K562 (cell line): ENCODE results near the gene OXLD1. TPM values are rescaled to one million over a fixed set of nuclear protein-coding genes. Genes with fewer than 3 reads are reported as not detected.
A peak's percentile ranks its signal among the peaks of the same experiment; 100 is the strongest.

Experiments used
- ATAC-seq: fragments of 200-7000 bp; cut with Tn5 transposase; 3 replicates; pipeline ENCODE4 v1.9.1; 2020; ENCODE audit warnings: moderate library complexity
- BruUV-seq: library from RNA; stranded (reverse); fragments of 400-500 nt; replicated peaks from 2 replicates; lab custom pipeline; 2021; lab: Mats Ljungman, UMichigan
- CTCF ChIA-PET: fragments of 300-600 bp; formaldehyde crosslinking; extraction: SDS; loops from one replicate; lab custom pipeline; 2021; ENCODE audit warnings: low intra/inter-chr PET ratio; lab: Yijun Ruan, JAX
- POLR2A ChIA-PET: fragments of 300-600, 350-650 bp; sonication (Branson Sonifier 250); formaldehyde crosslinking; extraction: SDS; loops from one replicate; lab custom pipeline; 2021; ENCODE audit warnings: antibody characterized with exemption, inconsistent platforms; lab: Yijun Ruan, JAX
- DNase-seq, 4 experiments: peaks; one replicate each; pipeline versions ENCODE4 v3.0.0 to v3.0.0-alpha.2; 2011 to 2018; ENCODE audit warnings: low spot score in 3 of 4, mixed read lengths in 3 of 4; ENCODE audit errors: extremely low read depth in 1 of 4
- FAIRE-seq: peaks from 2 replicates; lab custom pipeline; 2011; peaks lifted over from hg19 to GRCh38; lab: Jason Lieb, UNC
- H2AFZ ChIP-seq: 2 replicates; pipeline ENCODE4 v1.6.0; 2011; ENCODE audit warnings: low read depth, low read length, control low read depth, inconsistent platforms
- H3K27ac ChIP-seq: fragments of 200-600 bp; 3 replicates; pipeline ENCODE4 v1.8.0; 2011; ENCODE audit warnings: low read depth, mild to moderate bottlenecking, control low read depth, inconsistent platforms, low read length, moderate library complexity, mixed read lengths; ENCODE audit errors: extremely low read depth
- H3K27me3 ChIP-seq, 2 experiments: fragments of 300-600 bp in 1 of 2; 2 replicates in 1 of 2; 3 replicates in 1 of 2; pipeline versions ENCODE4 v1.6.0 to v1.8.0; 2011; ENCODE audit warnings: inconsistent platforms in 2 of 2, low read length in 2 of 2, mild to moderate bottlenecking in 1 of 2, mixed read lengths in 1 of 2, moderate library complexity in 1 of 2; ENCODE audit not compliant: control insufficient read depth in 2 of 2, insufficient read depth in 2 of 2
- H3K36me3 ChIP-seq: fragments of 300-600 bp; 3 replicates; pipeline ENCODE4 v1.8.0; 2011; ENCODE audit warnings: mild to moderate bottlenecking, low read length, inconsistent platforms; ENCODE audit not compliant: control insufficient read depth, insufficient read depth
- H3K4me1 ChIP-seq, 2 experiments: fragments of 200-600 bp in 1 of 2; replicated peaks in 1 of 2; 2 replicates in 1 of 2; 3 replicates in 1 of 2; pipeline versions ENCODE4 v1.5.1 to v1.8.0; 2011; ENCODE audit warnings: inconsistent platforms in 2 of 2, low read length in 2 of 2, mild to moderate bottlenecking in 1 of 2, mixed read lengths in 1 of 2, moderate library complexity in 1 of 2; ENCODE audit not compliant: control insufficient read depth in 2 of 2, insufficient read depth in 2 of 2
- H3K4me2 ChIP-seq: 2 replicates; pipeline ENCODE4 v1.6.1; 2011; ENCODE audit warnings: low read length, control low read depth, inconsistent platforms, mixed read lengths; ENCODE audit not compliant: insufficient read depth
- H3K4me3 ChIP-seq: fragments of 200-600 bp; sonication (generic), shearing (Covaris generic); 2 replicates; pipeline ENCODE4 v1.5.1; 2016; ENCODE audit warnings: control low read depth, inconsistent platforms
- H3K79me2 ChIP-seq: fragments of 200-600 bp; 3 replicates; pipeline ENCODE4 v1.8.0; 2011; ENCODE audit warnings: low read length, inconsistent platforms; ENCODE audit not compliant: control insufficient read depth, insufficient read depth
- H3K9ac ChIP-seq, 2 experiments: 2 replicates each; pipeline versions ENCODE4 v1.6.0 to v1.6.1; 2011; ENCODE audit warnings: low read depth in 2 of 2, low read length in 2 of 2, control low read depth in 1 of 2, inconsistent platforms in 1 of 2, mild to moderate bottlenecking in 1 of 2, mixed read lengths in 1 of 2; ENCODE audit not compliant: insufficient read depth in 1 of 2
- H3K9me1 ChIP-seq: one replicate; pipeline ENCODE4 v1.6.0; 2011; ENCODE audit warnings: inconsistent platforms, mild to moderate bottlenecking, low read length, moderate library complexity; ENCODE audit not compliant: control insufficient read depth, insufficient read depth
- H3K9me3 ChIP-seq: replicated peaks from 2 replicates; pipeline ENCODE4 v1.5.1; 2011; ENCODE audit warnings: low read depth, low read length, inconsistent platforms; ENCODE audit not compliant: control insufficient read depth, insufficient read depth
- H4K20me1 ChIP-seq: replicated peaks from 2 replicates; pipeline ENCODE4 v1.6.1; 2011; ENCODE audit warnings: low read length, inconsistent platforms, mixed read lengths; ENCODE audit not compliant: control insufficient read depth, insufficient read depth
- PBX2 ChIP-seq, 2 experiments: IDR thresholded peaks in 1 of 2; conservative IDR thresholded peaks in 1 of 2; 2 replicates each; pipeline ENCODE4 v1.6.1; 2016; ENCODE audit warnings: low read depth in 2 of 2, mild to moderate bottlenecking in 1 of 2, missing compliant biosample characterization in 1 of 2, missing genetic modification characterization in 1 of 2, moderate library complexity in 1 of 2
- SPI1 ChIP-seq: IDR thresholded peaks from 2 replicates; pipeline ENCODE4 v1.6.1; 2011; ENCODE audit warnings: low read depth, low read length, control low read depth, borderline replicate concordance
- ZNF384 ChIP-seq: IDR thresholded peaks from 2 replicates; pipeline ENCODE4 v1.6.1; 2012; ENCODE audit warnings: low read depth, low read length, improper control_type of control experiment
- WGBS: fragments of 100-300 bp; shearing (Covaris generic); methylation state at CpG from one replicate; pipeline ENCODE4 v1.1.6; 2016; ENCODE audit warnings: low coverage, mixed read lengths; ENCODE audit not compliant: insufficient coverage; ENCODE audit errors: missing lambda C conversion rate; 5-methylcytosine and 5-hydroxymethylcytosine counted together
- in situ Hi-C: fragments of 300-500 bp; cut with MboI; formaldehyde crosslinking; loops from 4 replicates; pipeline ENCODE4 v1.15.0; 2018; ENCODE audit warnings: inconsistent platforms, mixed read lengths
- intact Hi-C: fragments of 100-400 bp; cut with micrococcal nuclease; formaldehyde crosslinking; loops from 2 replicates; pipeline ENCODE4 v1.14.2; 2022
- polyA plus RNA-seq, 8 experiments: library from polyadenylated mRNA; depleted of rRNA in 4 of 8; stranded (reverse) in 5 of 8; unstranded in 3 of 8; fragments of >200 nt; fragmentation: Nextera tagmentation in 2 of 8; fragmentation: Illumina TruSeq in 1 of 8; extraction: Ambion mirVana in 2 of 8; extraction: Trizol in 1 of 8; gene quantifications; 2 replicates each; pipeline versions ENCODE4 v1.2.1 to v1.2.3, GENCODE V29; 2011 to 2014; ENCODE audit warnings: inconsistent platforms in 1 of 8, missing spikeins in 1 of 8
- total RNA-seq, 7 experiments: library from RNA; depleted of rRNA in 6 of 7; stranded (reverse); fragments of >200 nt in 6 of 7; fragmentation: Illumina TruSeq in 2 of 7; extraction: Trizol in 2 of 7; gene quantifications; 2 replicates each; pipeline versions ENCODE4 v1.2.1 to v1.2.3, GENCODE V29; 2011 to 2021; ENCODE audit warnings: low replicate concordance in 1 of 7

OXLD1 gene
- total and polyA plus RNA-seq, 9 of the 15 experiments (the other 6 are each of a cell fraction or from before 2014, with no cell fraction given) = 4.4 to 115 (median 29.3) TPM

GRCh38 chr17:81659038-81659437 lies 7.4 kb downstream of the OXLD1 start:
- no peak overlapping the region for H2AFZ ChIP-seq
- peaks cover 15 to 33% of the 10 kb centered on the region in 2 experiments; a peak in 4 of 5 replicates for H3K4me1 ChIP-seq
- ATAC-seq (no peak), FAIRE-seq (no peak), DNase-seq (no peak)
- H3K4me2 ChIP-seq = no peak overlapping the region
- intact Hi-C loops = no loop called here
- H3K27ac ChIP-seq = no peak overlapping the region
- no peaks in the 10 kb centered on the region for H3K9me3 ChIP-seq
- TF ChIP-seq PBX2 (CRISPR knock-in tag; IDR thresholded peaks at IDR 0.05; ENCODE audit: low read depth) = no peak
- no peak for TF ChIP-seq PBX2 (tag; conservative IDR thresholded peaks at IDR 0.05; ENCODE audit: low read depth)
- TF ChIP-seq ZNF384 = peak; percentile 43; the same call in 1 of the 2 replicates
- TF ChIP-seq SPI1 = peak; percentile 30; the same call in 1 of the 2 replicates
- TF ChIP-seq, all 486 proteins: peak for 2
- H3K27me3 ChIP-seq = no peaks in the 10 kb centered on the region
- 50% methylated on average over 4 of the region's 5 CpGs for WGBS
- peaks cover under 1% of the 10 kb centered on the region; the same call in 1 of the 3 replicates for H3K36me3 ChIP-seq
- in situ Hi-C loops = no loop called here
- H3K9me1 ChIP-seq = no peaks in the 10 kb centered on the region
- CTCF ChIA-PET = no interaction called here
- POLR2A ChIA-PET = no interaction called here
- no peak overlapping the region for H3K4me3 ChIP-seq
- no TSS peak for BruUV-seq
- peaks cover 1% of the 10 kb centered on the region; the same call in 1 of the 3 replicates for H3K79me2 ChIP-seq
- H4K20me1 ChIP-seq = no peaks in the 10 kb centered on the region
- no peak overlapping the region for H3K9ac ChIP-seq
